Mammary microvascular endothelial cell (primary cell): ENCODE results near the gene LAMTOR2. TPM values are rescaled to one million over a fixed set of nuclear protein-coding genes. Genes with fewer than 3 reads are reported as not detected.

ENCODE experiments used
- total RNA-seq: library from RNA; depleted of rRNA; stranded (reverse); fragments of >200 nt; gene quantifications from 2 replicates; pipeline ENCODE4 v1.2.3, GENCODE V29; 2015

The LAMTOR2 gene
- total RNA-seq = 93.0 and 94.1 TPM in 2 replicates

DNA sequence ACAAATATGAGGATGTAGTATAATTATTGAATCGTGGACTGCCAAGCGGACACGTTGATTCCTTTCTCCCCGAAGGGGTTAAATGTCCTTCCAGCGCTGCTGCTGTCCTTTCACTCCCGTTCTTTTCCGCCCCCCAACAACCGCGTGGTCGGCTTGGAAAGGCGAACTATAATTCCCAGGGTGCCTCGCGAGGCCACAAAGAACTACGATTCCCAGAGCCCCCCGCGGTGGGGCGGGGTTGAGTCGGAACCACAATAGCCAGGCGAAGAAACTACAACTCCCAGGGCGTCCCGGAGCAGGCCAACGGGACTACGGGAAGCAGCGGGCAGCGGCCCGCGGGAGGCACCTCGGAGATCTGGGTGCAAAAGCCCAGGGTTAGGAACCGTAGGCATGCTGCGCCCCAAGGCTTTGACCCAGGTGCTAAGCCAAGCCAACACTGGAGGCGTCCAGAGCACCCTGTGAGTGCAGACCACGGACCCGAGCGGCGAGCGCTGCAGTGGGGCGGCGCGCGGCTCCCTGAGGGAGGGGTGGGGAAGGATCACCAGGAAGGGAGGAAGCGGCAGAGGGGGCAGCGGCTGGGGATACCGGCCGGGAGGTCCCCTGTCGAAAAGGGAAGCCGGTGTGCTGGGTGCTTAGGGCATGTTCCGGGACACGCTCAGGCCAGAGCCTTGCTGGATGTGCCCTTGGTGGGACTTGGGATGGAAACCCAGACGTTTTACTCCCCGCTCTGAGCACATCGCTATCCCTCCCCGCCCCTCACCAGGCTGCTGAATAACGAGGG, at the start of gene LAMTOR2:
Gene LAMTOR2 (plus strand): TSS at position 283 of the 781 bp plus-strand sequence. CDS start 108 bp downstream, at position 391.

DNA sequence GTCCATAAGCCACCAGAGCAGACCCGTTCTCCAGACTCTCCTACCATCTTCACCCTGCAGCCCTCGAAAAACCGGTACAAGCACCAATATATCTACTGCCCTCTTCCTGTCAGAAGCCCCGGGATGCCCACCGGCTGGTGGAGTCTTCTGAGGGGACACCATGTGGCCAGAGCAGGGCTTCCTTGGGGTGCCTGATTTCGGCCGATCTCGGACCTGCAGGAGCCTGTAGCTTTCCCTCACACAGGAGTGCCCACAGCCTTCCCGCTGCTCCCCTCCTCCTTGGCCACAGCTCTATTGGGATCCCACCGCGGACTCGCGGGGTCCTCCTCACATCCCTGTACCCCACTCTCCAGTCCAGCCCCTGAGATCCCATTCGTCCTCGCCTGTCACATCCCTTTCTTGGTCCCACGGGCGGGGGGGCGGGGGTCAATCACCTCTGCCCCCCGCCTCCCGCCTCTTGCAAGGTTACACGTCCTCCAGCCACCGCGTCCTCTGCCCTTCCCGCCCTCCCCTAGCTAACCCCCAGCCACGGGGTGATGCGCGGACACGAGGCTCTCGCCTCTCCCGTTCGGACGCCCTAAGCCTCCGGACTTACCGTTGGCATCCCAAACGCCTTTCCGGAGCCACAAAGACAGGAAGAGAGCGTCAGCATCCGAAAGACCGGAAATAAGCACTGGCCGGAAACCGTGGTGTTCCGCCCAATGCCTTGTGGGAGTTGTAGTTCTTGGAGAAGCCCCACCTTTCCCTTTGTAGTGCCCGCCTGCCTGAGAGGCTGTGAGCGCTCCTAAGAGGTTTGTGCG, 34.1 kb upstream of the LAMTOR2 start, which contains the start of gene SSR2:
Gene SSR2 (minus strand): TSS at position 659 of the 800 bp plus-strand sequence. CDS start 784 bp downstream, outside the sequence.

DNA sequence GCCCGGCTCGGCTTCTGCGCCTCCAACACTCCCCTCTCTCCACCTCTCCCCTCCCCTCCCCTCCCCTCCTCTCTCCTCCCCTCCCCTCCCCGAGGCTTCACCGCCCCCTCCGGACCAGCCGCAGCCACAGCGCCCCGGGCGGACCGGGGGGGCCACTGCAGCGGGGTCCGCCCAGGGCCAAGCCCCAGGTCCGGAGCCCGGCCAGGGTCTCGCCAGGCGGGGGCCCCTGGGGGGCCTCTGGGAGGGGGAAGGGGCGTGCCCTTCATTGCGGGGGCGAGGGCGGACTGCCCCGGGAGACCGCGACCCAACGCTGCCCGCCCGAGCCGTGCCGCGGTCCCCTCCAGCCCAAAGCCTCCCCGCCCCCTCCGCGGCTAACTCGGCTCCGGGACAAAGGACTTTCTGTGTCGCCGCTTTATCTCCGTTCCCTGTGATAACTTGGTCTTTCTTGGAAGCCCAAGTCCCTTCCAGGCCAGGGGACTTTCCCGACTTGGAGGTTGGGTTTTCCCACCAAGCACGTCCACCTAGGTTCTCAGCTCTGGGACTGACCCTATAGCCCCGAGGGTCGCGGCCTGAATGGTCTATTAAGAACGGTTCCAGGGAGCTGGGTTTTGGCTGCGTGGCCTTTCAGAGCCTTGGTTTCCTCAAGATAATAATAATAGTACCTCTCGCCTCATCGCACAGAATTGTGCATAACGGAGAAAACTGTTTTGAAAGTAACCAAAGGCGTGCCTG, 648 bp upstream of the LAMTOR2 start, which contains the start of gene UBQLN4:
Gene UBQLN4 (minus strand): TSS at position 31 of the 732 bp plus-strand sequence. CDS start 97 bp downstream, outside the sequence.

GRCh38 chr1:156060937-156061636, 6.5 kb downstream of the LAMTOR2 start, which contains the start of gene RAB25:
TSS of gene RAB25 (plus strand) at chr1:156061160. CDS start at chr1:156061401, 241 bp downstream.

DNA sequence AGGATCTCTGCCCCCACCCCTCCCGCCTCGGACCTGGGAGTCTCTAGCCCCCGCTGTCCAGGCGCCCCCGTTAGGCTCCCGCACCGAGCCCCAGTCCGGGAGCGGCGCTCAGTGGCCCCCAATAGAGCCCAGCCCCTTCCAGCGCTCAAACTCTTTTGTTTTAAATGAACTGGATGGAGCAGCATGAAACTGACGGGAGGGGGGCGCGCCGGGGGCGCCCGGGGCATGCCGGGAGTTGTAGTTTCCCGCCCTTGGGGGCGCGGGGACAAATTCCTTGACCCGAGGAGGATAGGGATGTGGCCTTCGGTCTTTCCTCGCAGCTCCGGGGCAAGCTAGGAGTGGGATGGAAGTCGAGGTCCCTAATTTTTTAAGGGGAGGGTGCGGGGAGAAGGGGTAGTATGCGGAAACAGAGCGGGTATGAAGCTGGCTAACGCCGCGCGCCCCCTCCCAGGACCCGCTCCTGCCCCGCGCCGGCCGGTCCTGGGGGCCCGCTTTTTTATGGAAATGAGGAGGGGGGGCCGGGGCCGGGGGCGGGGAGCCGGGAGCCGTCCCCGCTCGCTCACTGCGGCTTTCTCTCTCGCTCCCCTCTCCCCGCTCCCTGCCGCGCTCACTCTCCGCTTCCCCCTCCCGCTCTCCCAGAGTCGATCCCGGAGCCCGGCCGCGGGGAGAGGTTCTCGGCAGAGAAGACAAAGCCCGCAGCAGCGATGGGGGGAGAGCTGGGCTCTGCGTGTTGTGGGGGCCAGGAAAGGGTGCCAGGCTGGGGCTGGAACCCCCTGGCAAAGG, 27.9 kb downstream of the LAMTOR2 start, which contains the start of gene MEX3A:
Gene MEX3A (minus strand): TSS at position 157 of the 783 bp plus-strand sequence. CDS start 467 bp downstream, outside the sequence.

Other genes starting within 250 kb of the LAMTOR2 start
- 14.5 and 15.2 TPM in 2 replicates for gene GON4L, start 197.6 kb upstream of the LAMTOR2 start, total RNA-seq
- gene SYT11, start 195.2 kb upstream of the LAMTOR2 start, total RNA-seq = 24.2 and 24.4 TPM in 2 replicates
- 31.4 and 38.4 TPM in 2 replicates for gene RIT1, start 143.4 kb upstream of the LAMTOR2 start, total RNA-seq
- gene KHDC4, start 120.4 kb upstream of the LAMTOR2 start, total RNA-seq = 17.7 and 20.1 TPM in 2 replicates
- not detected in 2 replicates for gene RXFP4, start 113.1 kb upstream of the LAMTOR2 start, total RNA-seq
- 79.5 and 79.9 TPM in 2 replicates for gene ARHGEF2, start 76.2 kb upstream of the LAMTOR2 start, total RNA-seq
- 460 and 503 TPM in 2 replicates for gene SSR2, start 33.8 kb upstream of the LAMTOR2 start, total RNA-seq
- gene UBQLN4, start 984 bp upstream of the LAMTOR2 start, total RNA-seq = 30.1 and 30.8 TPM in 2 replicates
- gene RAB25, start 6.4 kb downstream of the LAMTOR2 start, total RNA-seq = not detected in 2 replicates
- 1.8 and 2.8 TPM in 2 replicates for gene MEX3A, start 27.7 kb downstream of the LAMTOR2 start, total RNA-seq
- gene LMNA, start 59.9 kb downstream of the LAMTOR2 start, total RNA-seq = 1,062 and 1,120 TPM in 2 replicates
- 0.49 and 1.1 TPM in 2 replicates for gene SEMA4A, start 98.8 kb downstream of the LAMTOR2 start, total RNA-seq
- gene SLC25A44, start 139.3 kb downstream of the LAMTOR2 start, total RNA-seq = 15.1 and 17.5 TPM in 2 replicates
- gene PMF1, start 158.2 kb downstream of the LAMTOR2 start, total RNA-seq = 102 and 103 TPM in 2 replicates
- not detected in 2 replicates for gene BGLAP, start 187.4 kb downstream of the LAMTOR2 start, total RNA-seq
- gene PAQR6, start 193.3 kb downstream of the LAMTOR2 start, total RNA-seq = 0.20 TPM in 1 of 2 replicates, not detected in the other
- gene SMG5, start 228.0 kb downstream of the LAMTOR2 start, total RNA-seq = 72.1 and 76.0 TPM in 2 replicates
- 1.6 and 2.3 TPM in 2 replicates for gene TMEM79, start 229.5 kb downstream of the LAMTOR2 start, total RNA-seq
- 105 and 123 TPM in 2 replicates for gene GLMP, start 240.9 kb downstream of the LAMTOR2 start, total RNA-seq
- gene VHLL, start 244.5 kb downstream of the LAMTOR2 start, total RNA-seq = not detected in 2 replicates